ENCODE results near the gene CEP89.
"Not testable (repeated sequence)": the region's sequence is repeated elsewhere in the genome, so short reads cannot be mapped to it uniquely, and the experiment has no call there.

CEP89 gene

DNA sequence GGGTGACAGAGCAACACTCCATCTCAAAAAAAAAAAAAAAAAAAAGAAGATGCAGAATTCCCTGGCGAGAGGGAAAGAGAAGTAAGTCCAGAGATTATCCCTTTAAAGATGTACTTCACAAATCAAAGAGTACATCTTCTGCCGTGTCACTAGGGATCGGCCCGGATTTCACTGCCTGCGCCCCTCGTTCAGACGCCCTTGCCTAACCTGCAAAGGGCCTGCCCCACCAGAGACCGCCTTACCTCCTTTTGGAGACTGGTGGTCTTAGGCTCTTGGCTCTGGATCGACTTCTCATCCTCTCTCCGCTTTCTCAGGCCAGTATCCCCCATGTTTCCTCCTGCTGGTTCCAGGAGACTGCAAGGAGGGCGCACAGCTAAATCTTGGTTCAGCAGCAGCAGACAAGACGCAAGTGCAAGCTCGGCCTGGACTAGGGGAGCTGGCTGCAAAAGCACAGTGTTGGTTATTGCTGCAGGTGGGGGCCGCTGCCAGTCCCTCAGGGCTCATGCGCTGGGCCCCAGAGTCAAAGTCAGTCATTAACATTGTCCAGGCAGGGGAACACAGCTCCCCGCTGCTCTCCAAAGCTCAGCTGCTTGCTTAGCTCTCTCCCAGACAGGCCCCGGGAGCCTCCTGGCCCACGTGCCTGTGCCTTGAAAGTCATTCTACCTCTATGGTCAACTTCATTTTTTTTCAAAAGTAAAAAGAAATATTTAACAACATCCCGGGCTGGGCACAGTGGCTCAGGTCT lies 103.4 kb downstream of the CEP89 start:
- DNase-seq: no peak

DNA sequence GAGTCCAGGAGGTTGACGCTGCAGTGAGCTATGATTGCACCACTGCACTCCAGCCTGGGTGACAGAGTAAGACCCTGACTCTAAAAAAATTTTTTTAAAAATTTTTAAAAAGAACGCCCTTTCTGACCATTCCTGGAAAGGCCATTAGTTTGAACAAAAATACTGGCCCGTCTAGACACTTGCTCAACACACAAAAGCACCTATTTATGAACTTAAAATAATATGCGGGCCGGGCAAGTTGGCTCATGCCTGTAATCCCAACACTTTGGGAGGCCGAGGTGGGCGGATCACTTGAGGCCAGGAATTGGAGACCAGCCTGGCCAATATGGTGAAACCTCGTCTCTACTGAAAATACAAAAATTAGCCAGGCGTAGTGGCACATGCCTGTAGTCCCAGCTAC lies 104.3 kb downstream of the CEP89 start:
- DNase-seq: not testable (repeated sequence)

DNA sequence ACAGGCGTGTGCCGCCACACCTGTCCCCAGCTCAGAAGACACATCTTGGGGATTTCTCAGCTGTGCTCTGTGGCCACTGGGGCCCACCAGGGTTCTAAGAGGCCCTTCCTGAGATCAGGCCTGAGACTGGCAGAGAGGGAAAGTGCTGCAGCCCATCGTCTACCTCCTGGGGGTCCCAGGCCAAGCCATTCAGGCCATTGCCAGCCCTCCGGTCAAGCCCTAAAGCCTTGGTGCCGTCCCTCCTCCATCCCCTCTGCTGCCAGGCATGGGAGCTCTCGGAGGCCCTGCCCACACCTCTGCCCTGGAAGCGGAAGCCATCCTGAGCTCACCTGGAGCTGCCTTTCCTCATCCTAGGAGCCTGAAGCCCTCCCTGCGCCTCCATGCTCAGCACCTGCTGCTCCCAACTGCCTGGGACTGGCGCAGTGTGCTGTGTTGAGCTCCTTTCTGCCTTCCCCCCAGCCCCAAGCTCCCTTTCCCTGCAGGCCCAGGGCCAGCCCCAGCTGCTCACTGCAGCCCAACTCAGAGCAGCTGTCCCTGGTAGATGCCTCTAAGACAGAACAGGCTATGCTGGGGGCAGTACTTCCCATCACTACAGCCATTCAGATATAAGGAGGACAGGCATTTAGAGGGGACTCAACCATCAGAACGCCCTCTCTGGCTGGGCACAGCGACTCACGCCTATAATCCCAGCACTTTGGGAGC lies 105.0 kb downstream of the CEP89 start:
- no peak for DNase-seq

DNA sequence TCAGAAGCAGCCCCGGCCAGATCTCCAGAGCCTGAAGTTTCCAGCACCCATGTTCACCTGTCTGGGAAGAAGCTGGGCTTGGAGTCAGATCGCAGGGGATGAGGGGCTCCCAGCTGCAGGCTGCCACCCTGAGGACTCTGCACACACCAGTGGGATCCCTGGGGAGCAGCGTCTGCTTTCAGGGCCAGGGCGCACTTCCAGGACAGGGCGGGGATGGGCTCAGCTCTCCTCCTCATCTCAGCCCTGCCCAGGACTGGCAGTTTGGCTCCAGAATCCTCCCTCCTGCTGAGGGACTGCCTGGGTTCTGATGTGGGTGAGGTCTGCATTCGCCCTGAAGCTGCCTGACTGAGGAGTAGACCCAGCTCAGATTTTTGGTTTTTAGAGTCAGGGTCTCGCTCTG lies 105.7 kb downstream of the CEP89 start:
- no peak for DNase-seq

DNA sequence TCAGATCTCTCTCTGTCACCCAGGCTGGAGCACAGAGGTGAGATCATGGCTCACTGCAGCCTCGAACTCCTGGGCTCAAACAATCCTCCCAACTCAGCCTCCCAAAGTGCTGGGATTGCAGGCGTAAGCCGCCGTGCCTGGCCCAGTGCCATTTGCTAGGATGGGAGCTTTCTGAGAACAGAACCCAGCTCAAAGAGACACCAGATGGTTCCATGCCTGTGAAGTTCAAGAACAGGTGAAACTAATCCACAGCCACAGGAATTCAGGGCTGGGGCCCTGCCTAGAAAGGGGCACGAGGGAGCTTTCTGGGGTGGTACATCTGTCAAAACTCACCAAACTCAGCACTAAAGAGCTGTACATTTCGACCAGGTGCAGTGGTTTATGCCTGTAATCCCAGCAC lies 106.4 kb downstream of the CEP89 start:
- no peak for DNase-seq

DNA sequence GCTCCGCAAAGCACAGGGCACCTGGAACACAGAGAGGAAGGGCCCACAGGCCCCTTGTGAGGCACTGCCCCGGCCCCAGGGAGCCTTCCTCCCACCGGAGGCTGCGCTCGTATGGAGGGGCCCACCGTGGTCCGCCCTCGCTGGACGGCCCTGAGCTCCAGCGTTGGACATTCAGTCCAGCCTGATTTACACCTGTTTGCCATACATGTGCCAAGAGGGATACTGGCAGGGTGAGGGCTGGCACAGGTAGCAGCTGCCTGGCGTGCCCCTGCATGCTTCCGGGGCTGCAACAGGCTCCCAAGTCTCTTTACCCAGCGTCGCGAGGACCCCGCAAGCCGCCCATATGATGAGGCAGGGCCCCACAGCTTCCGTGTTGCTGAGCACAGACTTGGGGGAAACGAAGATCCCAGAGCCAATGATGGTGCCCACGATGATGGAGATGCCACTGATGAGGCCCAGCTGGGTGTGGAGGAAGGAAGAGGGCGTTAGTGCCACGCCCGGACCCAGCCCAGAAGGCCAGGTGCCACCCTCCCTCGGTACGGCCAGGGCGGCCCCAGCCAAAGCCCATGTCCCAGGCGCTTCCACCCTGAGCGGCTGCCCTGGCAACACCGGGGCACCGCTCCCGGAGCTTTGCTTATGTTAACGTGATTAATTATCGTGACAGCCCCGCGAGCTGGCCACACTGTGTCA lies 107.3 kb downstream of the CEP89 start:
- no peak for DNase-seq

DNA sequence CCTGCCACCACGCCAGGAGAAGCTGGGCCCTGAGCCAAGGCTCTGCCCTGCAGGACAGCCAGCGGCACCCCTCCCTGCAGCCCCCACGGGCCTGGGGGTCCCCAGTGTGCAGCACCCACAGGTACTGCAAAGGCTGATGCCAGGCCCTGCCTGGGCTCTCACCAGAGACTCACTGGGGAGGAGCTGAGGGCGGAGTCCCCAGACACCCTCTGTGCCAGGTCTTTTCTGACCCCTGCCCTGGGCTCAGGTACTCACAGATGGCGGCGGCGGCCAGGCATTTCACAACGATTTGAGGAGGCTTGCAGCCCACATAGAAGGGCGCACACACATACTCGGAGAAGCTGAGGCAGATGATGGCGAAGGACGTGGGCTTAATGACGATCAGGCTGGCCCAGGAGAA lies 107.9 kb downstream of the CEP89 start:
- no peak for DNase-seq

DNA sequence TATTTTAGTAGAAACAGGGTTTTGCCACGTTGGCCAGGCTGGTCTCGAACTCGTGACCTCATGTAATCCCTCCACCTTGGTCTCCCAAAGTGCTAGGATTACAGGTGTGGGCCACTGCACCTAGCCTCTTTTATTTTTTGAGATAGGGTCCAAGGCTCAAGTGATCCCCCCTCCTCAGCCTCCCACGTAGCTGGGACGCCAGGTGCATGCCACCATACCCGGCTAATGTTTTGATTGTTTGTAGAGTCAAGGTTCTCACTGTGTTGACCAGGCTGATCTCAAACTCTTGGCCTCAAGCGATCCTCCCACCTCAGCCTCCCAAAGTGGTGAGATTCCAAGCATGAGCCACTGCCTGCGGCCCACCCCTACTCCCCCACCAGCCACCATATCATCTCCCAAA lies 108.5 kb downstream of the CEP89 start:
- no peak for DNase-seq

DNA sequence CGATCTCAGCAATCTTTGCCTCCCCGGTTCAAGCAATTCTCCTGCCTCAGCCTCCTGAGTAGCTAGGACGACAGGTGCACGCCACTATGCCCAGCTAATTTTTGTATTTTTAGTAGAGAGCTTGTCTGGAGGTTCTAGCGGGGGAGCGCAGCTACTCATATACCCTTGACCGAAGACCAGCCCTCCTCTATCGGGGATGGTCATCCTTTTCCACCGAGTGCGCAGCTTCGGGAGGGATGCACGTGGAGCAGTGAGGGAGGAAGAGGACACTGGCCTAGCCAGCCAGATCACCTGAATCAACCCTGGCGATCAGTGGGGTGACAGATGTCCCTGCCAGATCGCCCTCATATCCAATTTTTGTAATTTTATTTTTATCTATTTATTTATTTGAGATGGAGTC lies 109.0 kb downstream of the CEP89 start:
- DNase-seq: no peak

DNA sequence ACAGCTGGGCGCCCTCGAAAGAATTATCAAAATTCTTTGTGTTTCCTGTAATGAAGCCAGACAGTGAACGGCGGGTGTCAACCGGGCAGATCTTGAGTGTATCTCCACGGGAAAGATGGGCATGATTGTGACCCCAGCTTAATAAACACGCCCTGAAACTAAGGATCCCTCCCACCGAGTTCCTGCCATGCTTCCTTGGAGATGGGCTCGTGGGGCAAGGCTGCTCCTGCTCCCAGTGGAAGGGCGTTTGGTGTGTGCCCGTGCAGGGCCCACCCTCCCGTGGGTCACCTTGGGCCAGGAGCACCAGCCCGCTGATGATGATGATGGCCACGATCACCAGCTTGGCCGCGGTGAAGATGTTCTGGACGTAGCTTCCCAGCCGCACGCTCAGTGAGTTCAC lies 109.6 kb downstream of the CEP89 start:
- DNase-seq: no peak

DNA sequence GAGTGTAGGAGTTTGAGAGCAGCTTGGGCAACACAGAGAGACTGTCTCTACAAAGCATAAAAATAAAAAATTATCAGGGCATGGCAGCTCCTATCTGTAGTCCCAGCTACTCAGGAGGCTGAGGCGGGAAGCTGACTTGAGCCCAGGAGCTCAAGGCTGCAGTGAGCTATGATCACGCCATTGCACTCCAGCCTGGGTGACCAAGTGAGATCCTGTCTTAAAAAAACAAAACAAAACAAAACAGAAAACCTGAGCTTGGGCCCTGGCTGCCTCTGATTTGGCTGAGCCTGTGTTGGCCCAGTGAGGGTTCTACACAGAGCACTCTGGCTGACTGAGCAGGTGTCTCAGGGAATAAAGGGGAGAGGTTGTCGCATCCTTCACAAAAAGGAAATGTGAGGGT lies 110.2 kb downstream of the CEP89 start:
- DNase-seq: no peak

DNA sequence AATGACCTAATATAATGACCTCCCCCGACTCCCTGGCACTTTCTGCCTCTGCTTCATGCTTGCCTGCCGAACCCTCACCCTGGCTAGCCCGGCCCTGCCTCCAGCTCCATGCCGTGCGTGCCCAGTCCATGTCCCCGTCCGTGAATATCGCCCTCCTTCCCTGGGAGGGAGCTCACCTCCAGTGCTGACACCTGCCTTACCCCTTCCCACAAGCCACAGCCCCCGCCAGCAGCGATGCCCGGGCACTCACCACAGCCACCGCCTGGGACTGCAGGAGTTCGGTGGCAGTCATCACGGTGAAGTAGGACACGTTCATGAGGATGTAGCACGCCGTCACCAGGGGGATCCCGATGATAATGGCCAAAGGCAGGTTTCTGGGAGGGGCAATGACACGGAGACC lies 112.2 kb downstream of the CEP89 start:
- DNase-seq: no peak

DNA sequence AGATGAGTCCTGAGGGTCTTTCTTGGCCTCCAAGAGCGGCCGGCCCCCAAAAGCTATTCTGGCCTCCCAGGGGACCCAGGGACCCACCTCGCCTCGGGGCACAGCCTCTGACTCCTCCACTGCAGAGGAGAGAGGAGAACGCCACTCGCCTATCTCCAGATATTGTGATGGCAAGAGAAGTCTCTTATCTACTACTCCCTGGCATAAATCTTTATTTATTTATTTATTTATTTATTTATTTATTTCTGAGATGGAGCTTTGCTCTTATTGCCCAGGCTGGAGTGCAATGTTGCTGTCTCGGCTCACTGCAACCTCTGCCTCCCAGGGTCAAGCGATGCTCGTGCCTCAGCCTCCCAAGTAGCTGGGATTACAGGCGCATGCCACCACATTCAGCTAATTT lies 113.2 kb downstream of the CEP89 start:
- no peak for DNase-seq

DNA sequence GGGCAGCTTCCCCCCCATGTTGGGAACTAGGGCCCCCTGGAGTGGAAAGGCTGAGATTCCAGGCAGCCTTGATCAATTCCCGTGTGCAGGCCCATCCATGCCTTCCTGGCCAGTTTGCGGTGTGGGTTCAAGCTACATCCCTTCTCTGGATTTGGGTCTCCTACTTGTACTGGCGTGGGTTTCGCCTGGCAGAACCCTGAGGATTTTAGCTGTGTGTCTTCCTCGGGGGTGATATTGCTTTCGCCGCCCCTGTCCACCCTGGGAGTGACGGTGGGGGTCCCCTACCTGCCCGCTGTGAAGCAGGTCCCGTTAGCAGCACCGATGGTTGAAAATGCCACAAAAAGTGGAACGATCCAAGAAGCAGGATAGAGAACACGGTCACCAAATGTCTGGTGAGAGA lies 113.6 kb downstream of the CEP89 start:
- no peak for DNase-seq

DNA sequence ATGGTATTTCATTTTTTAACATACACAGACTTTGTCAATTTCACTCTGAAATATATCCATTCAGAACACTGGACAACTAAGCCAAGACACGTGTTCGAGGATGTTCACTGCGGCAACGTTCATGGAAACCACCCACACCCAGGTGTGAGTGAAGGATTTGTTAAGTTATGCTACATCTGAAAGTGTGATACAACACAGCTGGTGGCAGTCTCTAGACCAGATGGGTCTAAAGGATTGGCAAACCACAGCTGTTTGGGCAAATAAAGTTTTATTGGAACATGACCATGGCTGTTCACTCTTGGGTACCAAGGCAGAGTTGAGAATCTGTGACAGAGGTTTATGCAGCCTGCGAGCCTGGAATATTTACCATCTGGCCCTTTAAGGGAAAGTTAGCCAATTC lies 114.2 kb downstream of the CEP89 start:
- DNase-seq: no peak

DNA sequence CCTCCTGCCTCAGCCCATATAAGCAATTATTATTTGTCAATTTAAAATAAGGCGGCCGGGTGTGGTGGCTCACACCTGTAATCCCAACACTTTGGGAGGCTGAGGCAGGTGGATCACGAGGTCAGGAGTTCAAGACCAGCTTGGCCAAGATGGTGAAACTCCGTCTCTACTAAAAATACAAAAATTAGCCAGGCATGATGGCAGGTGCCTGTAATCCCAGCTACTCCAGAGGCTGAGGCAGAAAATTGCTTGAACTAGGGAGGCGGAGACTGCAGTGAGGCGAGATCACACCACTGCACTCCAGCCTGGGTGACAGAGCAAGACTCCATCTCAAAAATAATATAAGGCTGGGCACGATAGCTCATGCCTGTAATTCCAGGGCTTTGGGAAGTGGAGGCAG lies 114.9 kb downstream of the CEP89 start:
- DNase-seq: not testable (repeated sequence)

DNA sequence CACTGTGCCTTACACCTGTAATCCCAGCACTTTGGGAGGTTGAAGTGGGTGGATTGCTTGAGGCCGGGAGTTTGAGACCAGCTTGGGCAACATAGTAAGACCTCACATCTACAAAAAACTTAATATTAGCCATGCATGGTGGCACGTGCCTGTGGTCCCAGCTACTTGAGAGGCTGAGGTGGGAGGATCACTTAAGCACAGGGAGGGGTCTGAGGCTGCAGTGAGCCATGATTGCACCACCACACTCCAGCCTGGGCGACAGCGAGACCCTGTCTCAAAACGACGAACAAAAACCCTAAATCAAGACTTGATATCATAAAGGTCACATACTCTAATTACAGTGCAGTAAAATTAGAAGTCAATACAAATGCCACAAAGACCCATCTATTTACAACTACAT lies 119.5 kb downstream of the CEP89 start:
- no peak for DNase-seq

DNA sequence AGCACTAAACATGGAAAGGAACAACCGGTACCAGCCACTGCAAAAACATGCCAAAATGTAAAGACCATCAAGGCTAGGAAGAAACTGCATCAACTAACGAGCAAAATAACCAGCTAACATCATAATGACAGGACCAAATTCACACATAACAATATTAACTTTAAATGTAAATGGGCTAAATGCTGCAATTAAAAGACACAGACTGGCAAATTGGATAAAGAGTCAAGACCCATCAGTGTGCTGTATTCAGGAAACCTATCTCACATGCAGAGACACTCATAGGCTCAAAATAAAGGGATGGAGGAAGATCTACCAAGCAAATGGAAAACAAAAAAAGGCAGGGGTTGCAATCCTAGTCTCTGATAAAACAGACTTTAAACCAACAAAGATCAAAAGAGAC lies 123.7 kb downstream of the CEP89 start:
- DNase-seq: not testable (repeated sequence)

DNA sequence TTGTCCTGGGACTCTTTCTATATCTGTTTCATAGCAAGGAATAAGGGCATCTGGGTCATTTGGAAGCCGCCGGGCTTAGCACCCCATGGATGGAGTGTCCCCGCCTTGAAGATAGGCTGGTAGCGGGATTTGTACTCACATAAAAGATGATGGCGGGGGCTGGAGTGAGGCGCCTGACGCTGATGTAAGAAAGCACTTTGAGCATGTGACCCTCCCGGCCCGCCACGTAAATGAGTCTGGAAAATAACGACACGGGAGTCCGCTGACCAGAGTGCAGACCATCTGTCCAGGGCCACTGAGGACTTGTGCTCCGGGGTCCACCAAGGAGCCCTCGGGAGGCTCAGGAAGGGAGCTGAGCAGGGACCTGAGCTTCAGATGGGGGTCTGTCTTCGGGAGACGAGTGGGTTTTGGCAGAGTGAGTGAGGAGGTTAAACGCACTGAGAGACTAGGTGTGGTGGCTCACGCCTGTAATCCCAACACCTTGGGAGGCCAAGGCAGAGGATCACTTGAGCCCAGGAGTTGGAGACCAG lies 128.0 kb downstream of the CEP89 start:
- no peak for DNase-seq

DNA sequence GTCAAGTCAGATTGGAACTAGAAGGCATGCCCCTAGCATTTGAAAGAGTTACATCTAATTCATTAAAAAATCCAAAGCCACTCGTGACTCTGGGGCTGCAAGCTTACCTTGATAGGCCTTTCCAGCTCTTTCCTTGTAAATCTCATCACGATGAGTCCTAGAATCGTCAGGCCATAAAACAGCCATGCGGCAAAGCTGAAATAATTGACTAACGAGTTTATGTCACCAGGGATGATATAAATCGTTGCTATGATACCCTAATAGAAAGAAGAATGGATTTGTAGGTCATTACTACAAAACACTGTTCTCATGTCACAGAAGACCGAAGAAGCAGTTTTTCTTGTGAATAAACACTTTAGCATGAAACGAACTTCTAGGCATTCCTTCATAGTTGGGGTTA lies 129.7 kb downstream of the CEP89 start:
- no peak for DNase-seq

DNA sequence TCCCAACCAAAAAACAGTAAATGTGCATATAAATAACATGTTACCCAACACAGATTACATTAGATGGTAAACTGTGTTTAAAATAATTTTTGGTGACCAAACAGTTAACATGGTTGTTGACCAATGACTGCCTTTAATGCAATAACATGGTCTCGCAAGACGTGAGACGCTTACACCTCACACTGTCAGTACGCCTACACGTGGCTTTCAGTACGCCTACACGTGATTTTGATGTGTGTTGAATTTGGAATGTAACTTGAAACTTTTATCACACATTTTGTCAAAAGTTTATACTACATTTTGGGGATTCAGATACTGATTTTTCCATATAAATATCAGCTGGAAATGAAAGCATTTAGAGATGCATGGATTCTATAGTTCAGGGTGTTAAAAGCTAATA lies 134.2 kb downstream of the CEP89 start:
- no peak for DNase-seq

DNA sequence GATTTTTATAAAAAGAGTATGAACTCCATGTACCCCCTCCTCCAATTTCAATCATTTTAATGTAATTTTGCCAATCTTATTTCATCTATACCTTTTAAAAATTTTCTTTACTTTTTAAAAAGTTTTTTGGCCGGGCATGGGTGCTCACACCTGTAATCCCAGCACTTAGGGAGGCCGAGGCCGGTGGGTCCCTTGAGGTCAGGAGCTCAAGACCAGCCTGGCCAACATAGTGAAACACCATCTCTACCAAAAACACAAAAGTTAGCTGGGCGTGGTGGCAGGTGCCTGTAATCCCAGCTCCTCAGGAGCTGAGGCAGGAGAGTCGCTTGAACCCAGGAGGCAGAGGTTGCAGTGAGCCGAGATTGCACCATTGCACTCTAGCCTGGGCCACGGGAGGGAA lies 138.4 kb downstream of the CEP89 start:
- not testable (repeated sequence) for DNase-seq

DNA sequence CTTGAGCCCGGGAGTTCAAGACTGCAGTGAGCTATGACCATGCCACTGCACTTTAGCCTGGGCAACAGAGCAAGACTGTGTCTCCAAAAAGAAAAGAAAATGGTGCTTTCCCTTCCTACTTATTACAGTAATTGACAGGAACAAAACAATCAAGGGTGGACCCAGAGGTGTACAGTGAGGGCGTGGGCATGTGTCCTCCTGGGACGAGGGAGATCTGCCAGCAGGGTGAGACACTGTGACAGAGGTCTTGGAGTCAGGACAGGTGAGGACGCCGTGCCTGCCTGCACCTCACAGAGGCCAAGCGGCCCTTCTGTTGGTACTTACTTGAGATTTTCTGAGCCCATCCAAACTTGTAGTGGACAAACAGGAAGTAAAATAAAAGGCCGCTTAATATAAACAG lies 138.9 kb downstream of the CEP89 start:
- DNase-seq: not testable (repeated sequence)

DNA sequence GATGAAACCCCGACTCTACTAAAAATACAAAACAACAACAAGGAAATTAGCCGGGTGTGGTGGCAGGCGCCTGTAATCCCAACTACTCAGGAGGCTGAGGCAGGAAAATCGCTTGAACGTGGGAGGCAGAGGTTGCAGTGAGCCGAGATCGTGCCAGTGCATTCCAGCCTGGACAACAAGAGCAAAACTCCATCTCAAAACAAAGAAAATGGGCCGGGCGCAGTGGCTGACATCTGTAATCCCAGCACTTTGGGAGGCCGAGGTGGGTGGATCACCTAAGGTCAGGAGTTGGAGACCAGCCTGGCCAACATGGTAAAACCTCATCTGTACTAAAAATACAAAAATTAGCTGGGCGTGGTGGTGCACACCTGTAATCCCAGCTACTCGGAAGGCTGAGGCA lies 139.7 kb downstream of the CEP89 start:
- not testable (repeated sequence) for DNase-seq
